HepG2 (cell line): ENCODE results near the gene RPP25L. TPM values are rescaled to one million over a fixed set of nuclear protein-coding genes. Genes with fewer than 3 reads are reported as not detected.
A peak's percentile ranks its signal among the peaks of the same experiment; 100 is the strongest.

Source experiments
- ATAC-seq: fragments of 200-7000 bp; cut with Tn5 transposase; 3 replicates; pipeline ENCODE4 v1.9.1; 2020; ENCODE audit warnings: mild to moderate bottlenecking, moderate library complexity
- BruUV-seq: library from RNA; stranded (reverse); fragments of 400-500 nt; replicated peaks from 2 replicates; lab custom pipeline; 2021; lab: Mats Ljungman, UMichigan
- CTCF ChIA-PET: fragments of 300-600 bp; formaldehyde crosslinking; extraction: SDS; loops from one replicate; lab custom pipeline; 2021; ENCODE audit warnings: low total read pairs, inconsistent platforms, low intra/inter-chr PET ratio; lab: Yijun Ruan, JAX
- POLR2A ChIA-PET: fragments of 350-600 bp; sonication (Branson Sonifier 250); formaldehyde crosslinking; loops from one replicate; lab custom pipeline; 2020; ENCODE audit warnings: antibody characterized with exemption, inconsistent platforms; lab: Yijun Ruan, JAX
- DNase-seq: peaks from one replicate; pipeline ENCODE4 v3.0.0-alpha.2; 2015; ENCODE audit warnings: low spot score
- FAIRE-seq: peaks from 3 replicates; lab custom pipeline; 2011; peaks lifted over from hg19 to GRCh38; lab: Jason Lieb, UNC
- H2AFZ ChIP-seq: one replicate; pipeline ENCODE4 v1.6.1; 2011; ENCODE audit warnings: low read length, inconsistent platforms
- H3K27ac ChIP-seq: fragments of 300-600 bp; 3 replicates; pipeline ENCODE4 v1.8.0; 2011; ENCODE audit warnings: mixed run types, mild to moderate bottlenecking, mixed read lengths, low read length, inconsistent platforms; ENCODE audit not compliant: insufficient read depth; ENCODE audit errors: extremely low read length
- H3K27me3 ChIP-seq, 2 experiments: fragments of 200-600 bp in 1 of 2; 2 replicates in 1 of 2; 3 replicates in 1 of 2; pipeline versions ENCODE4 v1.6.0 to v1.8.0; 2011; ENCODE audit warnings: low read length in 2 of 2, mild to moderate bottlenecking in 2 of 2, moderate library complexity in 2 of 2, inconsistent platforms in 1 of 2; ENCODE audit not compliant: insufficient read depth in 2 of 2, control insufficient read depth in 1 of 2
- H3K36me3 ChIP-seq, 2 experiments: fragments of 200-600 bp in 1 of 2; replicated peaks in 1 of 2; 2 replicates in 1 of 2; 3 replicates in 1 of 2; pipeline versions ENCODE4 v1.5.1 to v1.8.0; 2011; ENCODE audit warnings: low read length in 2 of 2, inconsistent platforms in 1 of 2; ENCODE audit not compliant: insufficient read depth in 2 of 2, control insufficient read depth in 1 of 2
- H3K4me1 ChIP-seq: 2 replicates; pipeline ENCODE4 v1.5.1; 2012; ENCODE audit warnings: low read length, inconsistent platforms; ENCODE audit not compliant: insufficient read depth
- H3K4me2 ChIP-seq: 2 replicates; pipeline ENCODE4 v1.6.0; 2011; ENCODE audit warnings: low read depth, low read length, inconsistent platforms
- H3K4me3 ChIP-seq, 3 experiments: fragments of 200-600 bp in 1 of 3; sonication (generic), shearing (Covaris generic) in 1 of 3; replicated peaks in 1 of 3; 2 replicates each; pipeline ENCODE4 v1.5.1; 2011 to 2016; ENCODE audit warnings: low read length in 3 of 3, inconsistent platforms in 2 of 3, low read depth in 2 of 3, mild to moderate bottlenecking in 2 of 3, control low read depth in 1 of 3, mixed read lengths in 1 of 3; ENCODE audit not compliant: insufficient read depth in 1 of 3
- H3K79me2 ChIP-seq: one replicate; pipeline ENCODE4 v1.6.1; 2011; ENCODE audit warnings: low read length, inconsistent platforms; ENCODE audit not compliant: insufficient read depth
- H3K9ac ChIP-seq: 2 replicates; pipeline ENCODE4 v1.6.0; 2011; ENCODE audit warnings: mild to moderate bottlenecking, low read depth, low read length, inconsistent platforms; ENCODE audit not compliant: insufficient read depth
- H3K9me3 ChIP-seq: 2 replicates; pipeline ENCODE4 v1.5.1; 2012; ENCODE audit warnings: mild to moderate bottlenecking, low read length
- H4K20me1 ChIP-seq: 2 replicates; pipeline ENCODE4 v1.6.0; 2011; ENCODE audit warnings: inconsistent platforms, mild to moderate bottlenecking, low read length, moderate library complexity; ENCODE audit not compliant: insufficient read depth
- BATF2 ChIP-seq: sonication (generic); formaldehyde crosslinking; IDR thresholded peaks from 2 replicates; pipeline ENCODE4 v1.8.0; 2022; ENCODE audit warnings: mild to moderate bottlenecking, missing genetic modification reagents, moderate library complexity
- ESRRA ChIP-seq: sonication (generic); formaldehyde crosslinking; IDR thresholded peaks from 2 replicates; pipeline ENCODE4 v1.5.1; 2020; ENCODE audit warnings: mild to moderate bottlenecking, low read depth, missing genetic modification reagents
- FOXA3 ChIP-seq: IDR thresholded peaks from 2 replicates; pipeline ENCODE4 v1.6.1; 2016; ENCODE audit warnings: missing genetic modification reagents, missing compliant biosample characterization
- SMC3 ChIP-seq: IDR thresholded peaks from 2 replicates; pipeline ENCODE4 v1.6.1; 2011; ENCODE audit warnings: low read length, improper control_type of control experiment
- TCF7L2 ChIP-seq: IDR thresholded peaks from 2 replicates; pipeline ENCODE4 v1.6.1; 2011; ENCODE audit warnings: mild to moderate bottlenecking, low read depth, low read length, moderate library complexity
- THAP11 ChIP-seq: IDR thresholded peaks from 2 replicates; pipeline ENCODE4 v1.6.1; 2016; ENCODE audit warnings: missing biosample characterization, missing genetic modification reagents
- THAP8 ChIP-seq: sonication (generic); formaldehyde crosslinking; IDR thresholded peaks from 2 replicates; pipeline ENCODE4 v1.5.1; 2020; ENCODE audit warnings: missing genetic modification reagents, mild to moderate bottlenecking, borderline replicate concordance
- YY1 ChIP-seq: IDR thresholded peaks from 2 replicates; pipeline ENCODE4 v1.6.1; 2011; ENCODE audit warnings: low read length, low read depth, moderate library complexity, mild to moderate bottlenecking; ENCODE audit not compliant: insufficient read depth, insufficient replicate concordance
- ZBTB33 ChIP-seq: sonication (generic); formaldehyde crosslinking; IDR thresholded peaks from 2 replicates; pipeline ENCODE4 v1.4.0; 2020; ENCODE audit warnings: missing genetic modification reagents
- ZIK1 ChIP-seq: sonication (generic); formaldehyde crosslinking; IDR thresholded peaks from 2 replicates; pipeline ENCODE4 v1.5.0; 2020; ENCODE audit warnings: mild to moderate bottlenecking, low read depth, missing genetic modification reagents, borderline replicate concordance
- ZNF260 ChIP-seq: sonication (generic); formaldehyde crosslinking; IDR thresholded peaks from 2 replicates; pipeline ENCODE4 v1.4.0; 2020; ENCODE audit warnings: missing genetic modification reagents, low read depth, mild to moderate bottlenecking, borderline replicate concordance
- ZNF34 ChIP-seq: sonication (generic); formaldehyde crosslinking; IDR thresholded peaks from 2 replicates; pipeline ENCODE4 v1.4.0; 2020; ENCODE audit warnings: mild to moderate bottlenecking, missing genetic modification reagents, borderline replicate concordance
- ZNF512 ChIP-seq: sonication (generic); formaldehyde crosslinking; IDR thresholded peaks from 2 replicates; pipeline ENCODE4 v1.4.0; 2020; ENCODE audit warnings: mild to moderate bottlenecking, missing genetic modification reagents
- ZNF556 ChIP-seq: sonication (generic); formaldehyde crosslinking; IDR thresholded peaks from 2 replicates; pipeline ENCODE4 v1.4.0; 2020; ENCODE audit warnings: mild to moderate bottlenecking, missing genetic modification reagents, borderline replicate concordance
- ZNF557 ChIP-seq: sonication (generic); formaldehyde crosslinking; IDR thresholded peaks from 2 replicates; pipeline ENCODE4 v1.4.0; 2020; ENCODE audit warnings: missing genetic modification reagents
- ZNF75D ChIP-seq: sonication (generic); formaldehyde crosslinking; IDR thresholded peaks from 2 replicates; pipeline ENCODE4 v1.8.1; 2023; ENCODE audit warnings: missing genetic modification reagents, mild to moderate bottlenecking, borderline replicate concordance
- ZNF761 ChIP-seq: sonication (generic); formaldehyde crosslinking; conservative IDR thresholded peaks from 2 replicates; pipeline ENCODE4 v1.4.0; 2020; ENCODE audit warnings: mild to moderate bottlenecking, missing genetic modification reagents
- ZSCAN12 ChIP-seq: sonication (generic); formaldehyde crosslinking; IDR thresholded peaks from 2 replicates; pipeline ENCODE4 v1.9.0; 2021; ENCODE audit warnings: mild to moderate bottlenecking, missing genetic modification reagents
- ZSCAN20 ChIP-seq: sonication (generic); formaldehyde crosslinking; IDR thresholded peaks from 2 replicates; pipeline ENCODE4 v1.4.0; 2020; ENCODE audit warnings: missing genetic modification reagents, mild to moderate bottlenecking, borderline replicate concordance
- ZSCAN25 ChIP-seq: sonication (generic); formaldehyde crosslinking; IDR thresholded peaks from 2 replicates; pipeline ENCODE4 v1.8.0; 2022; ENCODE audit warnings: mild to moderate bottlenecking, missing genetic modification reagents
- ZSCAN9 ChIP-seq: IDR thresholded peaks from 2 replicates; pipeline ENCODE4 v1.6.1; 2016; ENCODE audit warnings: borderline replicate concordance
- WGBS: methylation state at CpG from one replicate; pipeline ENCODE4 v1.1.6; 2017; ENCODE audit warnings: low lambda C conversion rate; 5-methylcytosine and 5-hydroxymethylcytosine counted together
- in situ Hi-C: cut with HindIII; loops from 2 replicates; pipeline ENCODE4 v1.10.0; 2017; ENCODE audit warnings: low pct_unique_long_range_greater_than_20kb; ENCODE audit not compliant: extremely low pct_ligation_motif_present
- intact Hi-C: fragments of 100-400 bp; cut with micrococcal nuclease; formaldehyde crosslinking; loops from one replicate; pipeline ENCODE4 v1.10.0; 2022; ENCODE audit not compliant: unreplicated experiment
- polyA plus RNA-seq, 8 experiments: library from polyadenylated mRNA; depleted of rRNA in 3 of 8; stranded (reverse) in 7 of 8; unstranded in 1 of 8; fragments of >200 nt; fragmentation: Illumina TruSeq in 4 of 8; extraction: Trizol in 4 of 8; gene quantifications; 2 replicates each; pipeline versions ENCODE4 v1.2.1 to v1.2.3, GENCODE V29; 2011 to 2016; ENCODE audit warnings: low read depth in 4 of 8, missing spikeins in 1 of 8, mixed read lengths in 1 of 8; ENCODE audit not compliant: insufficient read depth in 1 of 8
- total RNA-seq, 5 experiments: library from RNA; depleted of rRNA; stranded (reverse); fragments of >200 nt; fragmentation: Illumina TruSeq; extraction: Trizol; gene quantifications; 2 replicates each; pipeline ENCODE4 v1.2.3, GENCODE V29; 2016; ENCODE audit warnings: low read depth in 1 of 5

RPP25L gene
- total and polyA plus RNA-seq, 2 of the 13 experiments (the other 11 are each of a cell fraction or from before 2014, with no cell fraction given): 24.5 to 27.3 TPM

GRCh38 chr9:34603610-34604231 lies 8.2 kb downstream of the RPP25L start:
- FAIRE-seq (peak; percentile 81), ATAC-seq (peak; percentile 91), DNase-seq (peak; percentile 62)
- Histone ChIP-seq H3K9me3 (no peaks in the 10 kb centered on the region), H4K20me1 (no peaks in the 10 kb centered on the region), H3K27me3 (no peaks in the 10 kb centered on the region), H3K36me3 (no peaks in the 10 kb centered on the region), H3K4me1 (peaks cover 11% of the 10 kb centered on the region), H2AFZ (no peak overlapping the region), H3K9ac (no peak overlapping the region), H3K4me2 (no peak overlapping the region), H3K27ac (no peak overlapping the region), H3K79me2 (no peaks in the 10 kb centered on the region), H3K4me3 (no peak overlapping the region)
- WGBS: 29% methylated on average over 2 of the region's 4 CpGs
- ChIA-PET CTCF (interaction anchor here (0.6 to 2.0 kb wide), 7 partner anchors 12 to 200 kb away, joined by 3 to 18 read pairs (median 6); no protein-coding TSS in a partner anchor), POLR2A (no interaction called here)
- in situ Hi-C loops: loop anchor here (5.0 kb wide), 1 partner anchor 161 kb away; no protein-coding TSS in a partner anchor
- BruUV-seq: no TSS peak
- intact Hi-C loops: loop anchor here (1.0 to 5.0 kb wide), 2 partner anchors 55 to 271 kb away; no protein-coding TSS in a partner anchor
- TF ChIP-seq ZNF761 (CRISPR knock-in tag) (no peak), ZSCAN12 (no peak), ZSCAN9 (no peak), ZBTB33 (CRISPR knock-in tag) (no peak), ZNF557 (no peak), BATF2 (CRISPR knock-in tag) (no peak), ZNF75D (CRISPR knock-in tag) (no peak), TCF7L2 (no peak), ZNF34 (CRISPR knock-in tag) (no peak), ZSCAN25 (no peak), ZIK1 (CRISPR knock-in tag) (no peak), ZNF512 (no peak), ZSCAN20 (CRISPR knock-in tag) (no peak), ZNF556 (CRISPR knock-in tag) (no peak), THAP11 (CRISPR knock-in tag) (0 out of 2 replicates have a peak, but pooled peaks have one; percentile 29), ZNF260 (CRISPR knock-in tag) (no peak), YY1 (no peak), FOXA3 (CRISPR knock-in tag) (no peak), ESRRA (CRISPR knock-in tag) (no peak), THAP8 (no peak), SMC3 (peak; percentile 84)
